Activated CD8-positive, alpha-beta memory T cell treated with anti-CD3 and anti-CD28 coated beads, Interleukin-2, amount 50 U/mL, for 24 hours (primary cell): ENCODE measurements around the gene ZC3H18.

Experiments used
- DNase-seq: peaks from one replicate; pipeline ENCODE4 v3.0.0-alpha.2; 2020; ENCODE audit errors: extremely low read depth

The ZC3H18 gene

DNA sequence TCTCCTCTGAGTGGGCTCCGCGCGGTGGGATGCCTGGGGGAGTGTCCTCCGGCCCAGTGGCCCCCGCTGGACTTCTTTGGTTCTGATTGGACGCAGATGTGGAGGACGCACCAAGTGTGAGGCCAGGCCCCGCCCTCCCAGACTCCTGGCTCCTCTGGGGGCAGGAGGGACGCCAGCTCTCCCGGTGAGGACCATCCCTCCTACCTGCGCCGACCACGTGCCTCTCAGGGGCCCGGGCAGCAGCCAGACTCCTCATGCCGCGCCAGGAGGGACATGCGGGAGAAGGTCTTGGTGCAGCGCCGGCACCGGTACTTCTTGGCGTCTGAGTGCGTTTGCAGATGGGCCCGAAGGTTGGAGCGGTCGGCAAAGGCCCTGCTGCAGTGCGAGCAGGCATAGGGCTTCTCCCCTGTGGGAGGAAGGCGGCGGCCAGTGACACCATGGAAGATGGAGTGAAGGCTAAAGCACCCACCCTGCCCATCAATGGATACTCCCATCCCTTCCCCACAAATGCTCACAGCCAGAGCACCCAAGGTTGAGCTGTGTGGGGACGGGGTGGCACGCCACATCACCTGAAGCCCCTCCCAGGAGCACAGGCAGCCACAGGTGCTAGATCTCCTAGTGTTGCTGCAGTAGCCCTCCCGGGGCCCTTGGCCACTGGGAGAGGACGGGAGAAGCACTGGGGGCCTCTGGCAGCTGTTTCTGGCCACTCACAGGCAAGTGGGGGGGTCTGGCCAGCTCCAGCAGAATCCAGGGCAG, 108.2 kb downstream of the ZC3H18 start:
- no peak for DNase-seq

DNA sequence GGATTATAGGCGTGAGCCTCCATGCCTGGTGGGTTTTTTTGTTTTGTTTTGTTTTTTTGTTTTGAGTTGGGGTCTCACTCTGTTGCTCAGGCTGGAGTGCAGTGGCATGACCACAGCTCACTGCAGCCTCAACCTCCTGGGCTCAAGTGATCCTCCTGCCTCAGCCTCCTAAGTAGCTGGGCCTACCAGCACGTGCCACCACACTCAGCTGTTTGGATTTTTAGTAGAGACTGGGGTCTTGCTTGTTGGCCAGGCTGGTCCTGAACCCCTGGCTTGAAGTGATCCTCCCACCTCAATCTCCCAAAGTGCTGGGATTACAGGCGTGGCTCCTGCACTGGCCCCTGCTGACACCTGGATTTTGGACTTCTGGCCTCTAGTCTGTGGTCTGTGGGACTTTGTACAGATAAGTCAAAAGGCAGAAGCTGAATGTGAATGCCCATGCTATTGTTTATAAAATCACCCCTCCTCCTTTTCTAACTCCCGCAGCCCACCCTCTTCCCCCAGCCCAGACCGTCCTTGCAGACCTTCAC, 110.4 kb downstream of the ZC3H18 start:
- no peak for DNase-seq

- no peak for DNase-seq
Measured at GRCh38 chr16:88681084-88681680, 111.0 kb downstream of the ZC3H18 start.
